Liver (tissue), 9 donors: ENCODE measurements around the gene DIPK1C. TPM values are rescaled to one million over a fixed set of nuclear protein-coding genes. Genes with fewer than 3 reads are reported as not detected.

Source experiments
- DNase-seq: peaks from one replicate; pipeline ENCODE4 v3.0.0-alpha.2; 2017; ENCODE audit warnings: low spot score
- H3K27ac ChIP-seq, 2 donors: one replicate each; pipeline ENCODE4 v1.7.0; 2013; ENCODE audit warnings: inconsistent platforms in 2 of 2, low read length in 2 of 2, control low read depth in 1 of 2, low read depth in 1 of 2, mild to moderate bottlenecking in 1 of 2
- H3K27me3 ChIP-seq, 4 donors: one replicate each; pipeline versions ENCODE4 v1.6.1 to v1.7.0; 2013; ENCODE audit warnings: low read length in 3 of 4, inconsistent platforms in 1 of 4, mild to moderate bottlenecking in 1 of 4, moderate library complexity in 1 of 4; ENCODE audit not compliant: control insufficient read depth in 4 of 4, insufficient read depth in 4 of 4
- H3K36me3 ChIP-seq, 4 donors: one replicate each; pipeline versions ENCODE4 v1.6.1 to v1.7.0; 2013; ENCODE audit warnings: low read length in 3 of 4, mild to moderate bottlenecking in 3 of 4, low read depth in 1 of 4, moderate library complexity in 1 of 4; ENCODE audit not compliant: control insufficient read depth in 4 of 4, insufficient read depth in 3 of 4
- H3K4me1 ChIP-seq, 4 donors: one replicate each; pipeline versions ENCODE4 v1.6.1 to v1.7.0; 2013; ENCODE audit warnings: low read length in 3 of 4, mild to moderate bottlenecking in 3 of 4, moderate library complexity in 1 of 4; ENCODE audit not compliant: control insufficient read depth in 4 of 4, insufficient read depth in 4 of 4
- H3K4me3 ChIP-seq, 3 donors: one replicate each; pipeline versions ENCODE4 v1.6.1 to v1.7.0; 2013; ENCODE audit warnings: low read length in 3 of 3, control low read depth in 1 of 3, low read depth in 1 of 3, mild to moderate bottlenecking in 1 of 3
- H3K9ac ChIP-seq, 2 donors: one replicate each; pipeline ENCODE4 v1.7.0; 2013; ENCODE audit warnings: low read length in 2 of 2, mild to moderate bottlenecking in 2 of 2, moderate library complexity in 2 of 2, control low read depth in 1 of 2, low read depth in 1 of 2
- H3K9me3 ChIP-seq, 4 donors: one replicate each; pipeline versions ENCODE4 v1.6.1 to v1.7.0; 2013; ENCODE audit warnings: low read length in 3 of 4; ENCODE audit not compliant: control insufficient read depth in 4 of 4
- EGR1 ChIP-seq, 2 donors: IDR thresholded peaks; 2 replicates each; pipeline ENCODE4 v1.6.1; 2016 to 2018; ENCODE audit warnings: antibody characterized with exemption in 2 of 2, low read depth in 2 of 2
- GABPA ChIP-seq, 2 donors: IDR thresholded peaks in 1 of 2; conservative IDR thresholded peaks in 1 of 2; 2 replicates each; pipeline ENCODE4 v1.6.1; 2016; ENCODE audit warnings: antibody characterized with exemption in 2 of 2, mild to moderate bottlenecking in 1 of 2, moderate library complexity in 1 of 2
- HNF4A ChIP-seq, 2 donors: conservative IDR thresholded peaks; 2 replicates each; pipeline ENCODE4 v1.6.1; 2016; ENCODE audit warnings: antibody characterized with exemption in 2 of 2, mild to moderate bottlenecking in 2 of 2
- HNF4G ChIP-seq: IDR thresholded peaks from 2 replicates; pipeline ENCODE4 v1.6.1; 2016; ENCODE audit warnings: antibody characterized with exemption
- JUND ChIP-seq, 2 donors: IDR thresholded peaks; 2 replicates each; pipeline ENCODE4 v1.6.1; 2016; ENCODE audit warnings: antibody characterized with exemption in 2 of 2
- NR2F2 ChIP-seq: IDR thresholded peaks from 2 replicates; pipeline ENCODE4 v1.6.1; 2016; ENCODE audit warnings: antibody characterized with exemption
- RAD21 ChIP-seq, 2 donors: IDR thresholded peaks; 2 replicates each; pipeline ENCODE4 v1.6.1; 2016; ENCODE audit warnings: antibody characterized with exemption in 2 of 2, mild to moderate bottlenecking in 2 of 2
- RXRA ChIP-seq, 2 donors: IDR thresholded peaks; 2 replicates each; pipeline ENCODE4 v1.6.1; 2017 to 2018; ENCODE audit warnings: antibody characterized with exemption in 2 of 2, mild to moderate bottlenecking in 1 of 2
- SP1 ChIP-seq: IDR thresholded peaks from 2 replicates; pipeline ENCODE4 v1.6.1; 2018; ENCODE audit warnings: antibody characterized with exemption, mild to moderate bottlenecking
- TAF1 ChIP-seq: conservative IDR thresholded peaks from 2 replicates; pipeline ENCODE4 v1.6.1; 2016; ENCODE audit warnings: antibody characterized with exemption, mild to moderate bottlenecking
- YY1 ChIP-seq: IDR thresholded peaks from 2 replicates; pipeline ENCODE4 v1.6.1; 2016; ENCODE audit warnings: antibody characterized with exemption, mild to moderate bottlenecking
- WGBS: extraction: QIAGEN DNeasy Blood & Tissue Kit; methylation state at CpG from one replicate; pipeline ENCODE4 v1.1.7; 2013; 5-methylcytosine and 5-hydroxymethylcytosine counted together
- polyA plus RNA-seq, 2 donors: library from polyadenylated mRNA; stranded (reverse) in 1 of 2; unstranded in 1 of 2; fragments of 200-250 nt in 1 of 2; fragments of >200 nt in 1 of 2; fragmentation: Nextera tagmentation in 1 of 2; extraction: Ambion mirVana in 1 of 2; gene quantifications; one replicate each; pipeline versions ENCODE4 v1.2.1 to v1.2.3, GENCODE V29; 2013 to 2015
- total RNA-seq, 2 donors: library from RNA; depleted of rRNA; stranded (reverse); fragments of >200 nt; gene quantifications; one replicate each; pipeline ENCODE4 v1.2.3, GENCODE V29; 2014
- TF ChIP-seq, protein P1 (sequence below): fragments of 150-350 bp; IDR thresholded peaks from 2 replicates; pipeline ENCODE4 v1.5.1; 2017; ENCODE audit warnings: improper control_type of control experiment, low read depth, low read length; ENCODE audit not compliant: missing input control
- TF ChIP-seq, protein P2 (sequence below): IDR thresholded peaks from 2 replicates; pipeline ENCODE4 v1.6.1; 2016; ENCODE audit warnings: antibody characterized with exemption
- TF ChIP-seq, protein P3 (sequence below): IDR thresholded peaks from 2 replicates; pipeline ENCODE4 v1.6.1; 2016; ENCODE audit warnings: antibody characterized with exemption
- TF ChIP-seq, protein P4 (sequence below): IDR thresholded peaks from 2 replicates; pipeline ENCODE4 v1.6.1; 2016; ENCODE audit warnings: antibody characterized with exemption, mild to moderate bottlenecking
- donor health status: healthy.
- donor health status: healthy.
- donor health status: healthy.
- donor health status: healthy.
- donor health status: healthy.

Gene DIPK1C
- total and polyA plus RNA-seq, 4 donors: 0.06 to 0.19 (median 0.08) TPM; not detected in 1

DNA sequence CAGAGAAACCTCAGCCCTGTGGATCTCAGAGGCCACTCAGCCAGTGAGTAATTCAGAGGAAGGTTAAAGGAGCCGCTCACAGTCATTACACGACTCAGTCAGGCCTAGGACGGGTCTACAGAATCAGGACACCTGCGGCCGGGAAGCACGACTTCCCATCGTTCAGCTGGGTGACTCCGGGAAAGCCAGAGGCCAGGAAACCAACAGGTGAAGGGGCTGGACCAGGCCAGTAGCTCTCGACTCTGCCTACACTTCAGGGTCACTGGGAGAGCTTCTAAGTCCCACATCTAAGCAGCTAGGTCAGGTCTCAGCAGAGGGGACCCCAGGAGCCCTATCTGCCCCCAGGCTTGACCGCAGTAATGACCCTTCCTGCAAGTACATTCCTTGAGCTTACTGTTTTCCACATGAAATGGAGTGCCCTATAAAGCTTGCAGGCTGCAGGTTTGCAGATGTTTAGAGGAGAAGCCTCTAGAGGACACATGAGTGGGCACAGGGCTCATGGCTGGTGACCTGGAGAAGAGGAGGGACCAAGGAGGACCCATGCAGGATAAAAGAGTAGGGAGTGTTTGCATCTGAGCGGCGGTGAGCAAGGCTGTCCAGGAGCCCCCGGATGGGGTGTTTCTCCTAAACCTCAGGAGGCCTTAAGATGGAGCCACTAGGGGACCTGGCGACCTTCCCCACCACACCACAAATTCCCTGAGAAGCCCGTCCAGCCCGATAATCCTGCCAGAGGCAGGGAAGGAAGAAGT, 9.5 kb downstream of the DIPK1C start:
- no peak overlapping the region for H3K27ac ChIP-seq
- no peaks in the 10 kb centered on the region for H3K27me3 ChIP-seq
- no peak for DNase-seq
- no peaks in the 10 kb centered on the region for H3K9me3 ChIP-seq
- 90% methylated on average over 16 of the region's 16 CpGs for WGBS
- H3K4me3 ChIP-seq: no peak overlapping the region
- H3K4me1 ChIP-seq: peaks cover 0 to 6% (median 0%) of the 10 kb centered on the region in 4 donors
- H3K9ac ChIP-seq: no peak overlapping the region
- TF ChIP-seq HNF4A (conservative IDR thresholded peaks at IDR 0.05): no peak
- TF ChIP-seq, protein P1, sequence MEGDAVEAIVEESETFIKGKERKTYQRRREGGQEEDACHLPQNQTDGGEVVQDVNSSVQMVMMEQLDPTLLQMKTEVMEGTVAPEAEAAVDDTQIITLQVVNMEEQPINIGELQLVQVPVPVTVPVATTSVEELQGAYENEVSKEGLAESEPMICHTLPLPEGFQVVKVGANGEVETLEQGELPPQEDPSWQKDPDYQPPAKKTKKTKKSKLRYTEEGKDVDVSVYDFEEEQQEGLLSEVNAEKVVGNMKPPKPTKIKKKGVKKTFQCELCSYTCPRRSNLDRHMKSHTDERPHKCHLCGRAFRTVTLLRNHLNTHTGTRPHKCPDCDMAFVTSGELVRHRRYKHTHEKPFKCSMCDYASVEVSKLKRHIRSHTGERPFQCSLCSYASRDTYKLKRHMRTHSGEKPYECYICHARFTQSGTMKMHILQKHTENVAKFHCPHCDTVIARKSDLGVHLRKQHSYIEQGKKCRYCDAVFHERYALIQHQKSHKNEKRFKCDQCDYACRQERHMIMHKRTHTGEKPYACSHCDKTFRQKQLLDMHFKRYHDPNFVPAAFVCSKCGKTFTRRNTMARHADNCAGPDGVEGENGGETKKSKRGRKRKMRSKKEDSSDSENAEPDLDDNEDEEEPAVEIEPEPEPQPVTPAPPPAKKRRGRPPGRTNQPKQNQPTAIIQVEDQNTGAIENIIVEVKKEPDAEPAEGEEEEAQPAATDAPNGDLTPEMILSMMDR: no peak
- no peak for TF ChIP-seq GABPA (IDR thresholded peaks at IDR 0.05 in 1 of 2, conservative IDR thresholded peaks at IDR 0.05 in 1 of 2)
- TF ChIP-seq, protein P2, sequence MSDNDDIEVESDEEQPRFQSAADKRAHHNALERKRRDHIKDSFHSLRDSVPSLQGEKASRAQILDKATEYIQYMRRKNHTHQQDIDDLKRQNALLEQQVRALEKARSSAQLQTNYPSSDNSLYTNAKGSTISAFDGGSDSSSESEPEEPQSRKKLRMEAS: no peak
- TF ChIP-seq, protein P3, sequence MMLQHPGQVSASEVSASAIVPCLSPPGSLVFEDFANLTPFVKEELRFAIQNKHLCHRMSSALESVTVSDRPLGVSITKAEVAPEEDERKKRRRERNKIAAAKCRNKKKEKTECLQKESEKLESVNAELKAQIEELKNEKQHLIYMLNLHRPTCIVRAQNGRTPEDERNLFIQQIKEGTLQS: no peak
- TF ChIP-seq NR2F2: no peak
- no peak for TF ChIP-seq YY1
- H3K36me3 ChIP-seq: no peaks in the 10 kb centered on the region

DNA sequence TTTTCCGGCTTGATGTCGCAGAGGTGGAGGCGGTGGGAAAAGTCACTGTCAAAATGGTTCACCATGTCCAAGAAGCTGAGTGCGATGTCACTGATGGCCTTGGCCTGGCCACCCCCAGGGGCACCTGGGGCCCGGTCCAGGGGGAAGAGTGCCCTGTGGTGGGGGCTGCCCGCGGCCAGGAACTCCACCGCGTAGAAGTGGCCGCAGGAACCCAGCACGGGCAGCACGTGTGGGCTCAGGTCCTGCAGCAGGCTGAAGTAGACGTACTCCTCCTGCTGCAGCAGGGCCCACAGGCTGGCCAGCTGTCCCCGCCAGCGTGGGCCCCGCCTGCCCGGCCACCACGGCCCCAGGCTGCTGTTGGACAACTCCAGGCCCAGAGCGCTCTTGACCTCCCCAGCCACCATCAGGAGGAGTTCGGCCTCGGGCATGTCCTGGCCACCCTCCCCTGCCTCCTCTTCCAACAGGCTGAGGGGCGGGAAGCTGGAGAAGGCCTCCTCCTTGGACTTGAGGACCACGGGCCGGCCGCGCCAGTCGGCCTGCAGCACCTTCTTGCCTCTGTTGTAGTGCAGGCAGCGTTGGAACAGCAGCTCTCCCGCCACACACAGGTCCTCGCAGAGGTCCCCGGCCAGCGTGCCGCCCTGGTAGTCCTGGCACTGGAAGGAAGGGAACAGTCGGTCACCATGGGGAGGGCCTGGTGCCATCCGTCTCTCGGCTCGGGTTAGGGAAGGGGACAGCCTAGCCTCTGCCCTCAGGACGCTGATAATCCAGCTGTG, 10.3 kb downstream of the DIPK1C start:
- H3K27me3 ChIP-seq: no peaks in the 10 kb centered on the region
- 95% methylated on average over 38 of the region's 38 CpGs for WGBS
- no peak for TF ChIP-seq RAD21 (IDR thresholded peaks at IDR 0.05)
- H3K36me3 ChIP-seq: no peaks in the 10 kb centered on the region
- no peak overlapping the region for H3K27ac ChIP-seq
- no peak overlapping the region for H3K4me3 ChIP-seq
- H3K9ac ChIP-seq: no peak overlapping the region
- H3K4me1 ChIP-seq: peaks cover 0 to 6% (median 0%) of the 10 kb centered on the region in 4 donors
- H3K9me3 ChIP-seq: no peaks in the 10 kb centered on the region
- DNase-seq: no peak

DNA sequence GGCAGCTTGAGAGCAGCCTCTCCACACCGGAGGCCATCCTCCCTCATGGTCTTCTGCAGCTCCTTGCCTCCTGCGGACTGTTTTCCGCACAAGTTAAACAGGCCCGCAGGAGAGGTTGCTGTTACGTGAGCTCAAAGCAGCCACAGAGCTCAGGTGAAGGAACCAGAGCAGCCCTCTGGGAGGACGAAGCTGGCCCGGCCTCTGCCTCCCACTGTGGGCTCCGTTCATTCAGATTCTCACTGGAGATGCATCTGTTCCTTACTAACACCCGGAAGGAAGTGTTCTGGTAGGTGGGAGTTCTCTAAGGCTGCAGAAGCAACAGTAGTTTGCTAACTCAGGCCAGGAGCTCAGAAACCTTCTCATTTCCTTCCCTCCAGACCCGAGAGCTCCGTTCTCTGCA, 10.9 kb downstream of the DIPK1C start:
- H3K9ac ChIP-seq: no peak overlapping the region
- H3K27ac ChIP-seq: no peak overlapping the region
- no peaks in the 10 kb centered on the region for H3K9me3 ChIP-seq
- H3K4me3 ChIP-seq: no peak overlapping the region
- H3K4me1 ChIP-seq: peaks cover 0 to 6% (median 0%) of the 10 kb centered on the region in 4 donors
- 90% methylated on average over 11 of the region's 11 CpGs for WGBS
- DNase-seq: no peak
- no peaks in the 10 kb centered on the region for H3K27me3 ChIP-seq
- no peaks in the 10 kb centered on the region for H3K36me3 ChIP-seq
- TF ChIP-seq, protein P4, sequence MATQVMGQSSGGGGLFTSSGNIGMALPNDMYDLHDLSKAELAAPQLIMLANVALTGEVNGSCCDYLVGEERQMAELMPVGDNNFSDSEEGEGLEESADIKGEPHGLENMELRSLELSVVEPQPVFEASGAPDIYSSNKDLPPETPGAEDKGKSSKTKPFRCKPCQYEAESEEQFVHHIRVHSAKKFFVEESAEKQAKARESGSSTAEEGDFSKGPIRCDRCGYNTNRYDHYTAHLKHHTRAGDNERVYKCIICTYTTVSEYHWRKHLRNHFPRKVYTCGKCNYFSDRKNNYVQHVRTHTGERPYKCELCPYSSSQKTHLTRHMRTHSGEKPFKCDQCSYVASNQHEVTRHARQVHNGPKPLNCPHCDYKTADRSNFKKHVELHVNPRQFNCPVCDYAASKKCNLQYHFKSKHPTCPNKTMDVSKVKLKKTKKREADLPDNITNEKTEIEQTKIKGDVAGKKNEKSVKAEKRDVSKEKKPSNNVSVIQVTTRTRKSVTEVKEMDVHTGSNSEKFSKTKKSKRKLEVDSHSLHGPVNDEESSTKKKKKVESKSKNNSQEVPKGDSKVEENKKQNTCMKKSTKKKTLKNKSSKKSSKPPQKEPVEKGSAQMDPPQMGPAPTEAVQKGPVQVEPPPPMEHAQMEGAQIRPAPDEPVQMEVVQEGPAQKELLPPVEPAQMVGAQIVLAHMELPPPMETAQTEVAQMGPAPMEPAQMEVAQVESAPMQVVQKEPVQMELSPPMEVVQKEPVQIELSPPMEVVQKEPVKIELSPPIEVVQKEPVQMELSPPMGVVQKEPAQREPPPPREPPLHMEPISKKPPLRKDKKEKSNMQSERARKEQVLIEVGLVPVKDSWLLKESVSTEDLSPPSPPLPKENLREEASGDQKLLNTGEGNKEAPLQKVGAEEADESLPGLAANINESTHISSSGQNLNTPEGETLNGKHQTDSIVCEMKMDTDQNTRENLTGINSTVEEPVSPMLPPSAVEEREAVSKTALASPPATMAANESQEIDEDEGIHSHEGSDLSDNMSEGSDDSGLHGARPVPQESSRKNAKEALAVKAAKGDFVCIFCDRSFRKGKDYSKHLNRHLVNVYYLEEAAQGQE: no peak
- TF ChIP-seq, protein P1: no peak
- TF ChIP-seq HNF4G (no peak), RXRA (IDR thresholded peaks at IDR 0.05) (no peak), JUND (IDR thresholded peaks at IDR 0.05) (no peak), YY1 (no peak), HNF4A (conservative IDR thresholded peaks at IDR 0.05) (no peak), NR2F2 (no peak), EGR1 (IDR thresholded peaks at IDR 0.05; ENCODE audit: low read depth in 2 of 2) (no peak), TAF1 (no peak), RAD21 (IDR thresholded peaks at IDR 0.05) (no peak), SP1 (no peak)
- TF ChIP-seq, protein P2: no peak
- TF ChIP-seq, protein P3: no peak
